Measurements from ENCODE around the gene KLF16. TPM values are rescaled to one million over a fixed set of nuclear protein-coding genes. Genes with fewer than 3 reads are reported as not detected.

Gene KLF16
- total and polyA plus RNA-seq, 9 of the 15 experiments (the other 6 are each of a cell fraction or from before 2014, with no cell fraction given) = 0.04 to 60.4 (median 6.8) TPM

DNA sequence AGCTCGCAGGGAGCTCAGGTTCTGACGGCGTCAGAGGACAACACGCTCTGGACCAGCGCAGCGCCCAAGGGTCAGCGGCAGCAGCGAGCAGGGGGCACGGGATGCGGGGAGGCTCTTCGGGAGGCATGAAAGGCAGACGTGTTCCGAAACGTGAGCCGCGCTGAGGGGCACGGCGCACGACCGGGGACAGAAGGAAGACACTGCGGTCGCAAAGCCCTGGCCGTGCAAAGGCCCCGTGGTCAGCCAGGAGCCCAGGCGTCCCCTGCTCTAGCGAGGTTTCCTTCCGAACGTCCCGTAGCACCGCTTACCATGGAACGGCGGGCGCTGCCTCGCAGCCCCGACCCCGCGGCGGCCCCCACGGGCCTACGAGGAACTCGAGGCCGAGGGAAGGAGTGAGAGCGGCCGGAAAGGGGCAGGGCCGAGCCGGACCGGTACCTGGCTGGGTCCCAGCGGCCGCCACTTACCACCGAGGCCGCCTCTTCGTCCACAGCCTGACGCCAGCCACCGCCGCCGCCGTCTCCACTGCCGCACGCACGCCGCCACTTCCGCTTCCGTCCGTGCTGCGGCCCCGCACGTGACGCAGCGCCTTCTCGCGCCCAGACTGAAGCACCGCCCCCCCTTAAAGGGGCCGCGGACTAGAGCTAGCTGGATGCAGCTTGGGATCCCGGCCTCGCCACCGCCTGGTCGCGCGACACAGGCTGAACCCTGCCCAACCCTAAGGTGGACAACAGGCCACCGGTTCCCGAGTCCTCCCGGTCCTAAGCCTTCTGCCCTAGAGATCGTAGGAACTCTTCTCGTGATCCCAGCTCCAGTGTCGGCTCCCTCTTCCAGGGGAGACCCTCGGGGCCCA is 12.5 kb upstream of the KLF16 start (continued):
- TF ChIP-seq ESRRA (IDR thresholded peaks at IDR 0.05; ENCODE audit: borderline replicate concordance, low read depth) = peak; percentile 70; the same call in 1 of the 2 replicates
- TF ChIP-seq SNRNP70 (optimal IDR thresholded peaks at IDR 0.05; ENCODE audit: low read depth, low read length) = no peak
- no peak for TF ChIP-seq PPARD (CRISPR knock-in tag; IDR thresholded peaks at IDR 0.05)
- TF ChIP-seq, protein P1, sequence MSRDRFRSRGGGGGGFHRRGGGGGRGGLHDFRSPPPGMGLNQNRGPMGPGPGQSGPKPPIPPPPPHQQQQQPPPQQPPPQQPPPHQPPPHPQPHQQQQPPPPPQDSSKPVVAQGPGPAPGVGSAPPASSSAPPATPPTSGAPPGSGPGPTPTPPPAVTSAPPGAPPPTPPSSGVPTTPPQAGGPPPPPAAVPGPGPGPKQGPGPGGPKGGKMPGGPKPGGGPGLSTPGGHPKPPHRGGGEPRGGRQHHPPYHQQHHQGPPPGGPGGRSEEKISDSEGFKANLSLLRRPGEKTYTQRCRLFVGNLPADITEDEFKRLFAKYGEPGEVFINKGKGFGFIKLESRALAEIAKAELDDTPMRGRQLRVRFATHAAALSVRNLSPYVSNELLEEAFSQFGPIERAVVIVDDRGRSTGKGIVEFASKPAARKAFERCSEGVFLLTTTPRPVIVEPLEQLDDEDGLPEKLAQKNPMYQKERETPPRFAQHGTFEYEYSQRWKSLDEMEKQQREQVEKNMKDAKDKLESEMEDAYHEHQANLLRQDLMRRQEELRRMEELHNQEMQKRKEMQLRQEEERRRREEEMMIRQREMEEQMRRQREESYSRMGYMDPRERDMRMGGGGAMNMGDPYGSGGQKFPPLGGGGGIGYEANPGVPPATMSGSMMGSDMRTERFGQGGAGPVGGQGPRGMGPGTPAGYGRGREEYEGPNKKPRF (IDR thresholded peaks at IDR 0.05; ENCODE audit: low read depth, low read length) = no peak
- no peak for TF ChIP-seq ZNF384 (IDR thresholded peaks at IDR 0.05; ENCODE audit: low read depth, low read length)
- TF ChIP-seq ARID2 (IDR thresholded peaks at IDR 0.05) = no peak
- TF ChIP-seq ZFPM2 (CRISPR knock-in tag; IDR thresholded peaks at IDR 0.05) = no peak
- no peak for TF ChIP-seq DNMT1 (IDR thresholded peaks at IDR 0.05)
- peak; percentile 65 for TF ChIP-seq ZBTB2 (IDR thresholded peaks at IDR 0.05)
- peak; percentile 53; the same call in 1 of the 2 replicates for TF ChIP-seq ATF1 (CRISPR knock-in tag; IDR thresholded peaks at IDR 0.05)
- peak; percentile 92 for TF ChIP-seq ATF1 (tag; IDR thresholded peaks at IDR 0.05)
- no peak for TF ChIP-seq NR0B1 (IDR thresholded peaks at IDR 0.05; ENCODE audit: partially characterized antibody)
- no peak for TF ChIP-seq HINFP (tag; conservative IDR thresholded peaks at IDR 0.05; ENCODE audit: low read depth)
- no peak for TF ChIP-seq ZNF212 (CRISPR knock-in tag; IDR thresholded peaks at IDR 0.05)
- TF ChIP-seq DPF2 (IDR thresholded peaks at IDR 0.05) = no peak
- peak; percentile 94 for TF ChIP-seq CREM (IDR thresholded peaks at IDR 0.05; ENCODE audit: low read depth)
- no peak for TF ChIP-seq ZNF764 (CRISPR knock-in tag; IDR thresholded peaks at IDR 0.05; ENCODE audit: low read depth)
- no peak for TF ChIP-seq ELK3 (CRISPR knock-in tag; IDR thresholded peaks at IDR 0.05)
- peak; percentile 100 for TF ChIP-seq BHLHE40 (IDR thresholded peaks at IDR 0.05; ENCODE audit: low read length)
- 0 out of 2 replicates have a peak, but pooled peaks have one; percentile 9 for TF ChIP-seq FOSL1 (tag; conservative IDR thresholded peaks at IDR 0.05)
- TF ChIP-seq DLX4 (CRISPR knock-in tag; IDR thresholded peaks at IDR 0.05) = no peak
